ENCODE results near the gene OBP2B. TPM values are rescaled to one million over a fixed set of nuclear protein-coding genes. Genes with fewer than 3 reads are reported as not detected.

The OBP2B gene
- total and polyA plus RNA-seq, 2 donors (not counting 1 experiment from before 2014, with no cell fraction given), result not detected

- TF ChIP-seq, protein P1, sequence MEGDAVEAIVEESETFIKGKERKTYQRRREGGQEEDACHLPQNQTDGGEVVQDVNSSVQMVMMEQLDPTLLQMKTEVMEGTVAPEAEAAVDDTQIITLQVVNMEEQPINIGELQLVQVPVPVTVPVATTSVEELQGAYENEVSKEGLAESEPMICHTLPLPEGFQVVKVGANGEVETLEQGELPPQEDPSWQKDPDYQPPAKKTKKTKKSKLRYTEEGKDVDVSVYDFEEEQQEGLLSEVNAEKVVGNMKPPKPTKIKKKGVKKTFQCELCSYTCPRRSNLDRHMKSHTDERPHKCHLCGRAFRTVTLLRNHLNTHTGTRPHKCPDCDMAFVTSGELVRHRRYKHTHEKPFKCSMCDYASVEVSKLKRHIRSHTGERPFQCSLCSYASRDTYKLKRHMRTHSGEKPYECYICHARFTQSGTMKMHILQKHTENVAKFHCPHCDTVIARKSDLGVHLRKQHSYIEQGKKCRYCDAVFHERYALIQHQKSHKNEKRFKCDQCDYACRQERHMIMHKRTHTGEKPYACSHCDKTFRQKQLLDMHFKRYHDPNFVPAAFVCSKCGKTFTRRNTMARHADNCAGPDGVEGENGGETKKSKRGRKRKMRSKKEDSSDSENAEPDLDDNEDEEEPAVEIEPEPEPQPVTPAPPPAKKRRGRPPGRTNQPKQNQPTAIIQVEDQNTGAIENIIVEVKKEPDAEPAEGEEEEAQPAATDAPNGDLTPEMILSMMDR (conservative IDR thresholded peaks at IDR 0.05 in 1 of 2, IDR thresholded peaks at IDR 0.05 in 1 of 2; ENCODE audit: low read depth in 1 of 2, low read length in 2 of 2), result no peak
- no peak for TF ChIP-seq EZH2 (IDR thresholded peaks at IDR 0.05; ENCODE audit: low read length, missing control alignments)
- Histone ChIP-seq H4K20me1 (ENCODE audit: control insufficient read depth, extremely low read depth, insufficient read depth, low read length) (no peaks in the 10 kb centered on the region), H3K4me3 (replicated peaks in 1 of 4; ENCODE audit: control extremely low read depth in 1 of 4, insufficient read depth in 1 of 4, low read depth in 3 of 4, low read length in 4 of 4) (peak within 1 kb of the TSS; percentile 31 to 68 (median 43)), H3K27me3 (ENCODE audit: control insufficient read depth, insufficient read depth, low read length) (no peaks in the 10 kb centered on the region), H3K4me2 (ENCODE audit: extremely low read depth, insufficient read depth, low read length) (peak within 1 kb of the TSS; percentile 69), H3K36me3 (ENCODE audit: control insufficient read depth, insufficient read depth, low read length) (no peaks in the 10 kb centered on the region), H3K79me2 (ENCODE audit: control insufficient read depth, insufficient read depth, low read length) (no peaks in the 10 kb centered on the region), H3K27ac (ENCODE audit: insufficient read depth, low read length) (no peak within 1 kb of the TSS), H3K4me1 (ENCODE audit: control insufficient read depth, extremely low read depth, insufficient read depth, low read length) (no peaks in the 10 kb centered on the region), H2AFZ (ENCODE audit: low read length) (peak within 1 kb of the TSS; percentile 67), H3K9me3 (ENCODE audit: control insufficient read depth, insufficient read depth, low read depth, low read length) (no peaks in the 10 kb centered on the region), H3K9ac (ENCODE audit: insufficient read depth, low read length) (peak within 1 kb of the TSS; percentile 17)
- peak; percentile 8 to 25 for DNase-seq (ENCODE audit: low read depth in 2 of 2)
These were observed 45.4 kb downstream of the OBP2B start, which contains the start of gene GBGT1 for GRCh38 chr9:133163504-133164172. Gene GBGT1, minus strand, starts transcription at chr9:133163914. Its CDS starts 1,502 bp downstream, at chr9:133162412.

DNA sequence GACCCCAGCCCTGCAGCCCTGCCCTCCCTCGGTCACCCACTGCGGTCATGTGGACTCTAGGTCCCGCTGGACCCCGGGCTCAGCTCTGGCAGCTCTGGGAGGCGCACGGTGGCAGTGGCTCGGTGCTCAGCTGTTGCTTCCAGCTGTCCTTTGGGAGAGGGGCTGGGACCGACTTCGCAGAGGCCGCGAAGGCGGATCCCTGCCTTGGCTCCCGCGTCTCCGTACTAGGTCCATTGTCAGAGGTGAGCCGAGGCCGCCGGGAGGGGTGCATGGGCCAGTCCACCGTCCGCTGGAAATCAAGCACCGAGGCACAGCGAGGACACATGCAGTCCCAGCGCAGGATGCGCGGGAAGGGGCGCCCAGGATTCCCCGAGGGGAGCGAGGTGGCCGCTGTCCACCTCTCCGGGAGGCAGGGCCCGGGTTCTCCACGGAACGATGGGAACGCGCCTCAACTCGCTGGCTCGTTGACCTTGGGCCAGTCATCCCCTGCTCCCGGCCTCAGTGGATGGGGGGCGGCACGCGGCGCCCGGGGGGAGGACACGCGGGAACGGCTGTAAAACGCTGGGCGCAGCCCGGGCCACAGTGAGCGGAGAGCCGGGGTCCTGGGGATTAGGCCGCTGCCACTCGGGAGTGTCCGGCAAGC, 46.1 kb downstream of the OBP2B start:
- TF ChIP-seq, protein P1 (conservative IDR thresholded peaks at IDR 0.05 in 1 of 2, IDR thresholded peaks at IDR 0.05 in 1 of 2; ENCODE audit: low read depth in 1 of 2, low read length in 2 of 2), result no peak
- no peak for TF ChIP-seq EZH2 (IDR thresholded peaks at IDR 0.05; ENCODE audit: low read length, missing control alignments)
- no peak overlapping the region for H3K9ac ChIP-seq (ENCODE audit: insufficient read depth, low read length)
- no peaks in the 10 kb centered on the region for H3K79me2 ChIP-seq (ENCODE audit: control insufficient read depth, insufficient read depth, low read length)
- H4K20me1 ChIP-seq (ENCODE audit: control insufficient read depth, extremely low read depth, insufficient read depth, low read length), result no peaks in the 10 kb centered on the region
- no peak for DNase-seq (ENCODE audit: low read depth in 2 of 2)
- H2AFZ ChIP-seq (ENCODE audit: low read length), result peak overlapping the region; percentile 67
- no peaks in the 10 kb centered on the region for H3K36me3 ChIP-seq (ENCODE audit: control insufficient read depth, insufficient read depth, low read length)
- no peaks in the 10 kb centered on the region for H3K9me3 ChIP-seq (ENCODE audit: control insufficient read depth, insufficient read depth, low read depth, low read length)
- H3K27ac ChIP-seq (ENCODE audit: insufficient read depth, low read length), result no peak overlapping the region
- no peaks in the 10 kb centered on the region for H3K27me3 ChIP-seq (ENCODE audit: control insufficient read depth, insufficient read depth, low read length)
- peak overlapping the region; percentile 31 to 68 (median 43) for H3K4me3 ChIP-seq (replicated peaks in 1 of 4; ENCODE audit: control extremely low read depth in 1 of 4, insufficient read depth in 1 of 4, low read depth in 3 of 4, low read length in 4 of 4)
- H3K4me1 ChIP-seq (ENCODE audit: control insufficient read depth, extremely low read depth, insufficient read depth, low read length), result no peaks in the 10 kb centered on the region
- peak overlapping the region; percentile 69 for H3K4me2 ChIP-seq (ENCODE audit: extremely low read depth, insufficient read depth, low read length)

- Histone ChIP-seq H3K9ac (ENCODE audit: insufficient read depth, low read length) (no peak overlapping the region), H3K9me3 (ENCODE audit: control insufficient read depth, insufficient read depth, low read depth, low read length) (no peaks in the 10 kb centered on the region), H4K20me1 (ENCODE audit: control insufficient read depth, extremely low read depth, insufficient read depth, low read length) (no peaks in the 10 kb centered on the region), H3K27ac (ENCODE audit: insufficient read depth, low read length) (no peak overlapping the region), H2AFZ (ENCODE audit: low read length) (no peak overlapping the region), H3K4me3 (replicated peaks in 1 of 4; ENCODE audit: control extremely low read depth in 1 of 4, insufficient read depth in 1 of 4, low read depth in 3 of 4, low read length in 4 of 4) (no peak overlapping the region), H3K79me2 (ENCODE audit: control insufficient read depth, insufficient read depth, low read length) (no peaks in the 10 kb centered on the region), H3K27me3 (ENCODE audit: control insufficient read depth, insufficient read depth, low read length) (no peaks in the 10 kb centered on the region), H3K36me3 (ENCODE audit: control insufficient read depth, insufficient read depth, low read length) (no peaks in the 10 kb centered on the region), H3K4me1 (ENCODE audit: control insufficient read depth, extremely low read depth, insufficient read depth, low read length) (no peaks in the 10 kb centered on the region), H3K4me2 (ENCODE audit: extremely low read depth, insufficient read depth, low read length) (no peak overlapping the region)
- TF ChIP-seq, protein P1 (conservative IDR thresholded peaks at IDR 0.05 in 1 of 2, IDR thresholded peaks at IDR 0.05 in 1 of 2; ENCODE audit: low read depth in 1 of 2, low read length in 2 of 2), result no peak
- TF ChIP-seq EZH2 (IDR thresholded peaks at IDR 0.05; ENCODE audit: low read length, missing control alignments), result no peak
- no peak for DNase-seq (ENCODE audit: low read depth in 2 of 2)
These were observed 47.5 kb downstream of the OBP2B start for GRCh38 chr9:133161547-133161950.
